SK-N-MC (cell line): Measurements from ENCODE around the gene PRR23A.
"Not testable (repeated sequence)": the region's sequence is repeated elsewhere in the genome, so short reads cannot be mapped to it uniquely, and the experiment has no call there.

ENCODE experiments used
- DNase-seq: peaks from one replicate; pipeline ENCODE4 v3.0.0-alpha.2; 2011; ENCODE audit warnings: low read depth, low spot score
- H3K27ac ChIP-seq: fragments of 200-600 bp; sonication (generic); 2 replicates; pipeline ENCODE4 v1.5.1; 2016; ENCODE audit warnings: mixed run types
- H3K36me3 ChIP-seq: fragments of 200-600 bp; sonication (generic); 2 replicates; pipeline ENCODE4 v1.6.1; 2017; ENCODE audit warnings: antibody characterized with exemption, low read length, mixed read lengths; ENCODE audit not compliant: insufficient read depth
- H3K4me3 ChIP-seq: fragments of 200-600 bp; sonication (generic); 2 replicates; pipeline ENCODE4 v1.5.1; 2016
- H3K9ac ChIP-seq: fragments of 200-600 bp; sonication (generic); 2 replicates; pipeline ENCODE4 v1.8.0; 2017; ENCODE audit warnings: mixed run types, mixed read lengths; ENCODE audit not compliant: insufficient read length
- H3K9me3 ChIP-seq: fragments of 200-600 bp; sonication (generic); 2 replicates; pipeline ENCODE4 v1.6.1; 2017; ENCODE audit warnings: low read depth, mild to moderate bottlenecking, antibody characterized with exemption, low read length, moderate library complexity, mixed read lengths
- EZH2 ChIP-seq: fragments of 200-600 bp; sonication (generic); IDR thresholded peaks from one replicate; pipeline ENCODE4 v1.6.1; 2017; ENCODE audit warnings: antibody characterized with exemption
- FOXP2 ChIP-seq: optimal IDR thresholded peaks from 2 replicates; pipeline ENCODE3; 2011; ENCODE audit warnings: mild to moderate bottlenecking, moderate library complexity; ENCODE audit not compliant: insufficient read depth; ENCODE audit errors: extremely low read length, control extremely low read depth
- POLR2AphosphoS5 ChIP-seq: IDR thresholded peaks from 2 replicates; pipeline ENCODE4 v1.6.1; 2012; ENCODE audit warnings: mild to moderate bottlenecking, low read depth, low read length, borderline replicate concordance

Gene PRR23A

GRCh38 chr3:139006051-139006716 lies at the start of gene PRR23A:
Gene PRR23A (minus strand): TSS chr3:139006268. CDS start chr3:139006268, 0 bp downstream.
- Histone ChIP-seq H3K4me3 (no peak within 1 kb of the TSS), H3K27ac (no peak within 1 kb of the TSS), H3K9me3 (no peaks in the 10 kb centered on the region), H3K9ac (no peak within 1 kb of the TSS), H3K36me3 (no peaks in the 10 kb centered on the region)
- TF ChIP-seq FOXP2 (no peak), POLR2AphosphoS5 (no peak), EZH2 (no peak)
- no peak for DNase-seq

GRCh38 chr3:139052802-139053600 lies 46.9 kb upstream of the PRR23A start:
- no peak for DNase-seq
- Histone ChIP-seq H3K27ac (no peak overlapping the region), H3K4me3 (no peak overlapping the region), H3K36me3 (no peaks in the 10 kb centered on the region), H3K9ac (no peak overlapping the region), H3K9me3 (no peaks in the 10 kb centered on the region)
- TF ChIP-seq FOXP2 (no peak), POLR2AphosphoS5 (no peak), EZH2 (no peak)

GRCh38 chr3:139044366-139045210 lies 38.5 kb upstream of the PRR23A start, which contains the start of gene PRR23C:
Gene PRR23C (minus strand): TSS chr3:139044892. CDS start chr3:139044620, 272 bp downstream.
- Histone ChIP-seq H3K4me3 (no peak within 1 kb of the TSS), H3K27ac (no peak within 1 kb of the TSS), H3K9me3 (no peaks in the 10 kb centered on the region), H3K36me3 (no peaks in the 10 kb centered on the region), H3K9ac (no peak within 1 kb of the TSS)
- TF ChIP-seq FOXP2 (no peak), POLR2AphosphoS5 (no peak), EZH2 (no peak)
- no peak for DNase-seq

GRCh38 chr3:139043554-139044365 lies 37.7 kb upstream of the PRR23A start:
- Histone ChIP-seq H3K27ac (no peak overlapping the region), H3K4me3 (no peak overlapping the region), H3K9ac (no peak overlapping the region), H3K36me3 (no peaks in the 10 kb centered on the region), H3K9me3 (no peaks in the 10 kb centered on the region)
- DNase-seq, result no peak
- TF ChIP-seq EZH2 (no peak), FOXP2 (no peak), POLR2AphosphoS5 (no peak)

GRCh38 chr3:139037478-139037877 lies 31.4 kb upstream of the PRR23A start:
- TF ChIP-seq EZH2 (no peak), FOXP2 (no peak), POLR2AphosphoS5 (no peak)
- H3K36me3 ChIP-seq, result no peaks in the 10 kb centered on the region
- H3K9me3 ChIP-seq, result no peaks in the 10 kb centered on the region
- DNase-seq, result no peak
- H3K4me3 ChIP-seq, result no peak overlapping the region
- H3K9ac ChIP-seq, result no peak overlapping the region
- H3K27ac ChIP-seq, result no peak overlapping the region

- H3K9me3 ChIP-seq, result no peaks in the 10 kb centered on the region
- DNase-seq, result no peak
- no peak overlapping the region for H3K9ac ChIP-seq
- H3K4me3 ChIP-seq, result no peak overlapping the region
- no peaks in the 10 kb centered on the region for H3K36me3 ChIP-seq
- no peak for TF ChIP-seq EZH2
- no peak for TF ChIP-seq POLR2AphosphoS5
- TF ChIP-seq FOXP2, result no peak
- H3K27ac ChIP-seq, result no peak overlapping the region
These were observed 26.4 kb upstream of the PRR23A start for GRCh38 chr3:139032326-139033002.

- H3K9me3 ChIP-seq, H3K4me3 ChIP-seq, DNase-seq, H3K9ac ChIP-seq, H3K36me3 ChIP-seq, H3K27ac ChIP-seq: not testable (repeated sequence)
These were observed 24.5 kb upstream of the PRR23A start for GRCh38 chr3:139030576-139030975.

- H3K4me3 ChIP-seq, result no peak overlapping the region
- no peak overlapping the region for H3K27ac ChIP-seq
- no peak for TF ChIP-seq POLR2AphosphoS5
- no peak for TF ChIP-seq FOXP2
- no peak for TF ChIP-seq EZH2
- H3K9ac ChIP-seq, result no peak overlapping the region
- no peak for DNase-seq
- no peaks in the 10 kb centered on the region for H3K36me3 ChIP-seq
- H3K9me3 ChIP-seq, result no peaks in the 10 kb centered on the region
These were observed 18.9 kb upstream of the PRR23A start for GRCh38 chr3:139024968-139025367.
